ENCODE results near the gene NNT. TPM values are rescaled to one million over a fixed set of nuclear protein-coding genes. Genes with fewer than 3 reads are reported as not detected.

The NNT gene
- total and polyA plus RNA-seq, 10 of the 15 experiments (the other 5 are each of a cell fraction or from before 2014, with no cell fraction given): 20.8 to 73.1 (median 51.9) TPM

- POLR2A ChIA-PET: no interaction called here
- H3K27ac ChIP-seq (ENCODE audit: control insufficient read depth, insufficient read depth): no peak overlapping the region
- H3K4me2 ChIP-seq (ENCODE audit: control insufficient read depth, insufficient read depth): no peak overlapping the region
- RAD21 ChIA-PET (ENCODE audit: unreplicated experiment): no interaction called here
- H3K4me3 ChIP-seq: no peak overlapping the region
- DNase-seq (ENCODE audit: low read depth, low spot score): no peak
- in situ Hi-C loops (cut with MboI) (no loop called here), intact Hi-C loops (cut with micrococcal nuclease; ENCODE audit: unreplicated experiment) (no loop called here)
- no peak overlapping the region for H2AFZ ChIP-seq (ENCODE audit: control insufficient read depth, low read depth, low read length)
- no peak for FAIRE-seq
- no peaks in the 10 kb centered on the region for H3K27me3 ChIP-seq (replicated peaks in 1 of 2; ENCODE audit: control insufficient read depth in 2 of 2, insufficient read depth in 2 of 2, low read length in 1 of 2)
- H3K4me1 ChIP-seq (ENCODE audit: control insufficient read depth, insufficient read depth, low read length): no peaks in the 10 kb centered on the region; the same call in 1 of the 2 replicates
- ATAC-seq: no peak
- SMC1A ChIA-PET (ENCODE audit: uncharacterized antibody, unreplicated experiment): no interaction called here
- no TSS peak for BruUV-seq (replicated peaks)
- H3K36me3 ChIP-seq (ENCODE audit: control insufficient read depth in 2 of 2, insufficient read depth in 2 of 2, low read length in 1 of 2): no peaks in the 10 kb centered on the region
- TF ChIP-seq ZBED1 (IDR thresholded peaks at IDR 0.05; ENCODE audit: borderline replicate concordance) (no peak), MYC (IDR thresholded peaks at IDR 0.05; ENCODE audit: insufficient read depth, insufficient read length, insufficient replicate concordance, low read length, severe bottlenecking) (no peak), ZBTB4 (CRISPR knock-in tag; IDR thresholded peaks at IDR 0.05) (no peak), ESRRA (IDR thresholded peaks at IDR 0.05; ENCODE audit: low read length) (no peak), NFIC (IDR thresholded peaks at IDR 0.05; ENCODE audit: low read depth, low read length) (no peak), NBN (IDR thresholded peaks at IDR 0.05) (no peak), SUPT20H (IDR thresholded peaks at IDR 0.05; ENCODE audit: borderline replicate concordance, control insufficient read depth, low read depth, low read length) (no peak), EED (IDR thresholded peaks at IDR 0.05; ENCODE audit: low read depth) (no peak)
- CTCF ChIA-PET: interaction anchor here (1.4 kb wide), 1 partner anchor 67 kb away, joined by 3 read pairs; no protein-coding TSS in a partner anchor
- H3K9me3 ChIP-seq (replicated peaks; ENCODE audit: control insufficient read depth, insufficient read depth, low read length): no peaks in the 10 kb centered on the region
- H3K9ac ChIP-seq (ENCODE audit: control insufficient read depth, insufficient read depth, low read length): no peak overlapping the region
- H4K20me1 ChIP-seq (ENCODE audit: control insufficient read depth, insufficient read depth): no peaks in the 10 kb centered on the region
- no peaks in the 10 kb centered on the region for H3K79me2 ChIP-seq (ENCODE audit: control insufficient read depth, insufficient read depth, low read length)
- 30% methylated on average over 5 of the region's 5 CpGs for WGBS (ENCODE audit: insufficient coverage, insufficient replicate concordance, low lambda C conversion rate, missing lambda C conversion rate)
These were observed 38.6 kb upstream of the NNT start for GRCh38 chr5:43564289-43564850.

Measured in GM12878 (cell line).